Mesenteric fat pad (tissue), 1 donor: ENCODE data around the gene ZNF346. TPM values are rescaled to one million over a fixed set of nuclear protein-coding genes. Genes with fewer than 3 reads are reported as not detected.

Experiments
- DNase-seq: peaks from one replicate; pipeline ENCODE4 v3.0.0-alpha.2; 2020; ENCODE audit warnings: low spot score
- total RNA-seq: library from RNA; stranded (reverse); fragmentation: NEBNext Ultra II Directional; extraction: Animal tissue kit (Norgen Biotek cat#: 25700); gene quantifications from one replicate; pipeline ENCODE4 v1.2.1, GENCODE V29; 2021
- donor health status: DM: yes; HTN: yes; CAD: no.

The ZNF346 gene
- total RNA-seq, 1 donor from 2014 or later = 13.0 TPM

- DNase-seq = no peak
These were observed 43.7 kb downstream of the ZNF346 start for GRCh38 chr5:177066224-177066623.

GRCh38 chr5:177067503-177067902, 45.0 kb downstream of the ZNF346 start:
- DNase-seq = no peak

GRCh38 chr5:177070536-177071191, 48.2 kb downstream of the ZNF346 start:
- no peak for DNase-seq

DNA sequence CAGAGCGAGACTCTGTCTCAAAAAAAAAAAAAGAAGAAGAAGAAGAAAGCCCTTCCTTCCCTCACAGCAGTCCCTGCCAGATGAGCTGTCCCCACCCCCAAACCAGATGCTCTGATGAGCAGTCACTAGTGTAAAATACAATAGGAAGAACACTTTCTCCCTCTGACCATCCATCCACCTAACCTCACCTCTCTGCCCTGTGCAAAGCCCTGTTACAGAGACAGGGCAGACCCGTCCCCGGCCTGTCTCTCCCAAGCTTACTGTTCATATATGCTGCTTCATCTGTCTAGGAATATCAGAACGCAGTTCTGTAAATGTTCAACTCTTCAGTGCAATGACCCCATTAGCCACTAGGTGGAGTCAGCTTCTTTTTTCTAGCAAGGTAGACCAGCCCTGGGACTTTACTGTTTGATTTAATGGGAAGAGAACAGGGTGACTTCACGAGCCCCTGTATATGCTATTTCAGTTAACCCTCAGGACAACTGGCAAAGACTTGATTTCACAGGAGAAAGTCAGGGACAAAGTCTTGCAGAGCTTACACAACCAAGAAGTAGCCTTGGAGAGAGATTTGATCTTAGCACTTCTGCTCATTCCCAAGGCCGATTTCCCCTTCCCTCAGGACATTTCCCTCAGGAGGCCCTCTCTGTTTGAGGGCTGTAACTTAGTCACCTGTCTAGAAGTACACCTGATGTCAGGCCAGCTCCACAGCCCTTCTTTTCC, 49.3 kb downstream of the ZNF346 start:
- DNase-seq = no peak

DNA sequence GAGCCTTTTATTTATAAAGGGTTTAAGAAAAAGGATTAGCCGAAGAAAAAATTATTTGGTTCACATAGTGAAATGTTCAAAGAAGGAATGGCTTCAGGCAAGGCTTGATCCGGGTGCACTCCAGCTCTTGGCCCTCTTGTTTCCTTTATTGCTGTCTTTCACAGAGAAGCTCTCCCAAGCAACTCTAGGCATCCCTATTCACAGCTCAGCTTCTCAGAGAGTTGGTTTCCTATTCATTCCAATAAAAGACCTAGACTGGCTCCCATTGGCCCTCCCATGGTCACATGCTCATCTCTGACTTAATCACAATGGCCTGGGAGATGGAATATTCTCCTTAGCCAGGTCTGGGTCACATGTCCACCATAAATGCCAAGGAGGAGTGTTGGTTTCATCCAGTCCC, 54.8 kb downstream of the ZNF346 start:
- DNase-seq = no peak

DNA sequence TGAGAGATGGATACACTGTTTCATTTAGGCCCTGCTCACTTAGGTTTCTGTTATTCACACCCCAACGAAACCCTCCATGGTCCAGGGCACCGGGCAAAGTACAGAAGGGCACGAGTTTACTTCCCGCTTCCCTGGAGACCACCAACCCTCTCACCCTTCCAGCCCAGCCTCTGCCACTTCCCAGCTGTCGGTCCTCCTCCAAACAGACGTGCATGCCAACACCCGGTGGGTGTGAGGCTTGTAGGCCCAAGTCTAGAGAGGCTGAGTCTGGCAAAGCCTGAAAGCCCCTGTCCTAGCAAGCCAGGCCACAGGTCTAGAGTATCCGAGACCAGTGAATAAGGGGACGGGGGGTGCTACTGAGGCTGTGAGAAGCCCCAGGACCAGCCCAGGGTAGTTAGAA, 57.1 kb downstream of the ZNF346 start:
- no peak for DNase-seq

GRCh38 chr5:177080265-177080664, 57.8 kb downstream of the ZNF346 start:
- no peak for DNase-seq

DNA sequence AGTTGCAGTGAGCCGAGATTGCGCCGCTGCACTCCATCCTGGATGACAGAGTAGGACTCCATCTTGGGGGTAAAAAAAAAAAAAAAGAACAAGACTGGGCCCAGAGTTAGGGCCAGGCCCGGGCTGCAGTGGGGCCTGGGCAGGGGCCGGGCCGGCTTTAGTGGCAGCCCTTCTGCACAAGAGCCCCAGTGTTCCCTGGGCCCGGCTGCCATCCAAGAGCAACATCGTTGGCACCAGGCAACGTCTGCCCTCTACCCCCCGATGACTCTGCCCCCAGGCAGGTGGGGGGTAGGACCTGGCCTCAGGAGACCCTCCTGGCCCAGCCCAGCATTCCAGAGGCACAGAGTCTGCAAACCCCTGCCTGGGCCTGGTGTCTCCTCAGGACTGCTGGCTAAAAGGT, 59.4 kb downstream of the ZNF346 start:
- no peak for DNase-seq

GRCh38 chr5:177083357-177083756, 60.9 kb downstream of the ZNF346 start:
- DNase-seq = no peak

- no peak for DNase-seq
These were observed 61.7 kb downstream of the ZNF346 start for GRCh38 chr5:177084175-177084574.

GRCh38 chr5:177085985-177086653, 63.6 kb downstream of the ZNF346 start:
- no peak for DNase-seq

GRCh38 chr5:177086654-177087397, 64.3 kb downstream of the ZNF346 start, which contains the start of gene FGFR4:
Gene FGFR4 (plus strand): TSS chr5:177086915. CDS start chr5:177089603, 2,688 bp downstream.
- DNase-seq = no peak

DNA sequence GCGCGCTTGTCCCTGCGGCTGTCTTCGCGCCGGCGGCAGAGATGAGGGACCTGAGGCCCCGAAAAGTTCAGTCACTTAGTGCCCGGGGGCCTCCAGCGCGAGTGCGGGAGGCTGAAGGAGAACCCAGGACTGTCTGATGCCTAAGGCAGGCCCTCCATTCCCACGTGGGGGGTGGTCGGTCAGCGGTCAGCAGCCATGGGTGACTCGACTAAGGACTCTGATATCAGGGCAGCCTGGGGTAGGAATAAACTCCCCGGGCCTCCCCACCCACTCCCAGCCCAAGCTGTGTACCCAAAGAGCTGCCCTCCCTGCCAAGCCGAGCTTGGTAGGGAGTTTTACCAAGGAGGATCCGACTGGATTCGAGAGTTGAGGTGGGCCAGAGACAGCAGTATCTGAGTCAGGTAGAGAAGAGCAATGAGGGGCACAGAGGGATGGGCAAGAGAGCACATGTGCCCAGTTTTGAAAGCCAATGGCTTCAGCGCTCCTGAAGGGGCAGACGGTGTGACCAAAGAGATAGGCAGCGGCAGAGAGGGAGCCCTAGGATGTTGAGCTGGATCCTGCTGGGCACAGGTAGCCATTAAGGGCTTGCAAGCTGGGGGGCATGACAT, 65.0 kb downstream of the ZNF346 start:
- DNase-seq = no peak

DNA sequence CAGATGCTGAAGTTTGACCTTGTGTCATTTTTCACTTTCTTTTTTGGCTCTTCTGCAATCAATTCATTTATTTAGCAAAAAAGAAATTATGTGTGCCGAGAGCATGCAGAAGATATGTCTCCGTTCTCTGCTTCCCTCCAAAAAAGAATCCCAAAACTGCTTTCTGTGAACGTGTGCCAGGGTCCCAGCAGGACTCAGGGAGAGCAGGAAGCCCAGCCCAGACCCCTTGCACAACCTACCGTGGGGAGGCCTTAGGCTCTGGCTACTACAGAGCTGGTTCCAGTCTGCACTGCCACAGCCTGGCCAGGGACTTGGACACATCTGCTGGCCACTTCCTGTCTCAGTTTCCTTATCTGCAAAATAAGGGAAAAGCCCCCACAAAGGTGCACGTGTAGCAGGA, 66.6 kb downstream of the ZNF346 start:
- no peak for DNase-seq

GRCh38 chr5:177089825-177090641, 67.5 kb downstream of the ZNF346 start:
- no peak for DNase-seq

- DNase-seq = no peak
These were observed 68.3 kb downstream of the ZNF346 start for GRCh38 chr5:177090813-177091212.

DNA sequence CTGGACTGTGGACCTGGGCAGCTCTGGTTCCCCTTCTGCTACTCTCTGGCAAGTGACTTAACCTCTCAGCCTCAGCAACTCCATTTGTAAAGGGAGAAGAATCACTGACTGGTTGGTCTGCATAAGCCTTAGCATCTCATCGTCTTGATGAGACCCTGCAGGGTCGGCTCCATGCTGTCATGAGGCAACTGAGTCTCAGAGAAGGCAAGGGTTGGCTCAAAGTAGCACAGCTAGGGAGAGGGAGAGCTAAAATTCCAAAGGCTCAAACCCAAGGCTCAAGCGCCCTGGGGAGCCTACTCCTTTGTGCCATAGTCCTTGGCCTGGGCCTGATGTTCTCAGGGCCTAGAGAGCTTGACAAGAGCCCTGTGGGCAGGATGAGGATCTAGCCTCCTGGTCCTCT, 68.7 kb downstream of the ZNF346 start:
- no peak for DNase-seq

DNA sequence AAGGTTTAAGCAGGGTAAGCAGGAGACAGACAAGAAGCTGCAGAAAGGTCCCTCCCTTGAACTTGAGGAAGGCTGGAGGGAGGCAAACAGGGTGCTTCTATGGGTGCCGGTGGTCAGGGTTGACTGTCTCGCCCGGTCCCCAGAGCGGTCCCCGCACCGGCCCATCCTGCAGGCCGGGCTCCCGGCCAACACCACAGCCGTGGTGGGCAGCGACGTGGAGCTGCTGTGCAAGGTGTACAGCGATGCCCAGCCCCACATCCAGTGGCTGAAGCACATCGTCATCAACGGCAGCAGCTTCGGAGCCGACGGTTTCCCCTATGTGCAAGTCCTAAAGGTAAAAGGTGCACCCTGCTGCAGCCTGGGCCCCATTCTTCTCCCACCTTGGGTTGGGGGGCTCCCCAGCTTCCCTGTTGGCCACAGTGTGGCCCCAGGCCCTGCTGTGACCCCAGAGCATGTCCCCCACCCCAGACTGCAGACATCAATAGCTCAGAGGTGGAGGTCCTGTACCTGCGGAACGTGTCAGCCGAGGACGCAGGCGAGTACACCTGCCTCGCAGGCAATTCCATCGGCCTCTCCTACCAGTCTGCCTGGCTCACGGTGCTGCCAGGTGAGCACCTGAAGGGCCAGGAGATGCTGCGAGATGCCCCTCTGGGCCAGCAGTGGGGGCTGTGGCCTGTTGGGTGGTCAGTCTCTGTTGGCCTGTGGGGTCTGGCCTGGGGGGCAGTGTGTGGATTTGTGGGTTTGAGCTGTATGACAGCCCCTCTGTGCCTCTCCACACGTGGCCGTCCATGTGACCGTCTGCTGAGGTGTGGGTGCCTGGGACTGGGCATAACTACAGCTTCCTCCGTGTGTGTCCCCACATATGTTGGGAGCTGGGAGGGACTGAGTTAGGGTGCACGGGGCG, 69.9 kb downstream of the ZNF346 start:
- DNase-seq = no peak

DNA sequence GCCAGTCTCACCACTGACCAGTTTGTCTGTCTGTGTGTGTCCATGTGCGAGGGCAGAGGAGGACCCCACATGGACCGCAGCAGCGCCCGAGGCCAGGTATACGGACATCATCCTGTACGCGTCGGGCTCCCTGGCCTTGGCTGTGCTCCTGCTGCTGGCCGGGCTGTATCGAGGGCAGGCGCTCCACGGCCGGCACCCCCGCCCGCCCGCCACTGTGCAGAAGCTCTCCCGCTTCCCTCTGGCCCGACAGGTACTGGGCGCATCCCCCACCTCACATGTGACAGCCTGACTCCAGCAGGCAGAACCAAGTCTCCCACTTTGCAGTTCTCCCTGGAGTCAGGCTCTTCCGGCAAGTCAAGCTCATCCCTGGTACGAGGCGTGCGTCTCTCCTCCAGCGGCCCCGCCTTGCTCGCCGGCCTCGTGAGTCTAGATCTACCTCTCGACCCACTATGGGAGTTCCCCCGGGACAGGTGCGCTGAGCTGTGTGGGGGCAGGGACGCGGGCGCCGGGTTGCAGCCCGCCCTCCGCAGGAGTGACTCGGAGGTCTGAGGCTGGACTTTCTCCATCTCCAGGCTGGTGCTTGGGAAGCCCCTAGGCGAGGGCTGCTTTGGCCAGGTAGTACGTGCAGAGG, 70.7 kb downstream of the ZNF346 start:
- DNase-seq = no peak
